Testis (tissue), 3 donors: ENCODE measurements around the gene TMEM239. TPM values are rescaled to one million over a fixed set of nuclear protein-coding genes. Genes with fewer than 3 reads are reported as not detected.

Experiments used
- DNase-seq: peaks from one replicate; pipeline ENCODE4 v3.0.0-alpha.2; 2019
- H3K27ac ChIP-seq, 2 donors: fragments of 200-600 bp; sonication (generic); one replicate each; pipeline ENCODE4 v1.5.1; 2019
- H3K27me3 ChIP-seq: fragments of 200-600 bp; sonication (generic); one replicate; pipeline ENCODE4 v1.5.1; 2019
- H3K36me3 ChIP-seq: fragments of 200-600 bp; sonication (generic); one replicate; pipeline ENCODE4 v1.5.1; 2017; ENCODE audit warnings: low read depth; ENCODE audit errors: missing control alignments
- H3K4me1 ChIP-seq: fragments of 200-600 bp; sonication (generic); one replicate; pipeline ENCODE4 v1.5.1; 2019
- H3K4me3 ChIP-seq, 2 donors: fragments of 200-600 bp; sonication (generic); one replicate each; pipeline ENCODE4 v1.5.1; 2017 to 2019
- H3K9me3 ChIP-seq: fragments of 200-600 bp; sonication (generic); one replicate; pipeline ENCODE4 v1.5.1; 2017
- CTCF ChIP-seq, 3 experiments: fragments of 450-650 bp in 2 of 3; fragments of 200-600 bp in 1 of 3; sonication (generic) in 1 of 3; IDR thresholded peaks; one replicate each; pipeline ENCODE4 v1.5.1; 2016 to 2019; ENCODE audit warnings: antibody characterized with exemption in 3 of 3, mild to moderate bottlenecking in 2 of 3, moderate library complexity in 1 of 3
- POLR2A ChIP-seq: fragments of 450-650 bp; IDR thresholded peaks from one replicate; pipeline ENCODE4 v1.6.1; 2017; ENCODE audit warnings: antibody characterized with exemption, mild to moderate bottlenecking, moderate library complexity
- WGBS, 2 donors: methylation state at CpG; one replicate each; pipeline ENCODE4 v1.1.5; 2018; 5-methylcytosine and 5-hydroxymethylcytosine counted together
- intact Hi-C: fragments of 100-400 bp; cut with DNase I; formaldehyde crosslinking; loops from one replicate; pipeline ENCODE4 v1.15.1; 2023; ENCODE audit warnings: low total_unique reads
- polyA plus RNA-seq: library from polyadenylated mRNA; stranded (reverse); fragments of 350-450 nt; fragmentation: Illumina TruSeq; extraction: RNeasy Lipid Tissue Mini Kit (QIAGEN cat#74804); gene quantifications from one replicate; pipeline ENCODE4 v1.2.3, GENCODE V29; 2014; ENCODE audit warnings: low read depth, low replicate concordance; ENCODE audit not compliant: insufficient read depth
- total RNA-seq, 2 donors: library from RNA; depleted of rRNA; stranded (reverse); fragments of >200 nt; gene quantifications; one replicate each; pipeline ENCODE4 v1.2.3, GENCODE V29; 2016

TMEM239 gene
- total and polyA plus RNA-seq, 3 donors from 2014 or later: 39.0 to 133 (median 77.3) TPM

- H3K27me3 ChIP-seq: no peaks in the 10 kb centered on the region
- peaks cover 14% of the 10 kb centered on the region for H3K4me1 ChIP-seq
- DNase-seq: no peak
- H3K36me3 ChIP-seq: no peaks in the 10 kb centered on the region
- H3K27ac ChIP-seq: no peak overlapping the region
- TF ChIP-seq CTCF (IDR thresholded peaks at IDR 0.05) (no peak), POLR2A (no peak)
- H3K4me3 ChIP-seq: no peak overlapping the region
- no peaks in the 10 kb centered on the region for H3K9me3 ChIP-seq
- 94 to 97% methylated on average over 18 to 19 of the region's 19 CpGs for WGBS, 2 donors
- intact Hi-C loops: no loop called here
Measured at GRCh38 chr20:2838170-2838797, 22.1 kb downstream of the TMEM239 start.

DNA sequence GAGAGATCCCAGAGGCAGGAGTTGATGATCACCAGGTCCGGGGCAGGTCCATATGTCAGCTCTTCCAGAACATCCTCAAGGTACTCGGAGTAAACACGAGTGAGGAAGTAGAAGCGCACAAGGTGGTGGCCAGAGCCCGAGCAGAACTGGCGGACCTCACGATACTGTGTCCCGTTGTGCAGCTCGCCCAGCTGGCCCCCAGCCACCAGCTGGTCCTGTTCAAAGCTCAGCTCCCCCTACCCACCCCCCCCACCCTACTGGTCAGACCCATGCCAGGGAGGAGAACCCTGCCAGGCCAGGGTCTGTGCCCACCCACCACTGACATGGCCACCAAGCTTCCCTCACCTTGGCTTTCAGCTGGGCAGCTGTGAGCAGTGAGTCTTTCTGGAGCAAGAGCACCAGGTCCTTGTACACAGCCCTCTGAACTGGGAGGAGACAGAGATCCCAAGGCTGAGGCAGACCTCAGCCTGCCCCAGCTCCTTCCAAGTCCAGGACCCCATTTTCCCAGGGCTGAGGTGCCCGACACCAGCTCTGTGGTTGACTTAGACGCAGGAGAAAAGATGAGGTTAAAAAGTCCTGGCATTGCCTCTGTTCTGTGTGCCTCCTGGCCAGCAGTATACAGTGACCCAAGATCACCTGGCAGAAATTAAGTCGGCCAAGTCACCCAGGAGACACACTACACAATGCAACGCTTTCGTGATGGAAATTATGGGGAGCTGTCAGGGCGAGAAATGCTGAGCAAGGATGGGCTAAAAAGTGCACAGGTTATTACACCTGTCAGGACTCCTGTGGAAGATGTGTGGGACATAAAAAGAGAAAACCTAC is 22.9 kb downstream of the TMEM239 start:
- intact Hi-C loops: no loop called here

DNA sequence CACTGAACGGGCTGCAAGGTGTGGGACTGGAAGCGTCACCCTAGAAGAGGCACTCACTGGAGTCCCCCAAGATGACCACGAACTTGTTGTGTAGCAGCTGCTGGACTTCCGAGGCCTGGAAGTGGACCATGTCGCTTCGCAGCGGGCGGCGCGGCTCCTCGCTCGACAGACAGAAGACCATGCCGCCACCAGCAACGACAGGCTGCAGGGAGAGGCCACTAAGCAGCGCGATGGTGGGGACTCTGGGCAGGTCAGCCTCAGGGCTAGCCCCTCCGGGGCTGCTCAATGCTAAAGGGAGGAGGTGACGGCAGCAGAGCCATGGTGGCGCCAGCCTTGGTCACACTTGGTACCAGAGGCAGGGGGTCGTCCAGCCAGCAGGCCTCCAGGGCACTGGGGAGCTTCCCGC is 23.6 kb downstream of the TMEM239 start:
- no peak for TF ChIP-seq POLR2A
- peak overlapping the region; percentile 89 to 93 for H3K4me3 ChIP-seq
- no peaks in the 10 kb centered on the region for H3K36me3 ChIP-seq
- H3K27me3 ChIP-seq: no peaks in the 10 kb centered on the region
- WGBS, 2 donors: 54 to 78% methylated on average over 15 to 20 of the region's 21 CpGs
- no peak for DNase-seq
- no peak overlapping the region for H3K27ac ChIP-seq
- intact Hi-C loops: no loop called here
- no peaks in the 10 kb centered on the region for H3K9me3 ChIP-seq
- peaks cover 14% of the 10 kb centered on the region for H3K4me1 ChIP-seq

More for the DNA sequence above, 22.9 kb downstream of the TMEM239 start:
- Histone ChIP-seq H3K36me3 (no peaks in the 10 kb centered on the region), H3K27me3 (no peaks in the 10 kb centered on the region), H3K4me1 (peaks cover 14% of the 10 kb centered on the region), H3K27ac (no peak overlapping the region), H3K4me3 (no peak overlapping the region), H3K9me3 (no peaks in the 10 kb centered on the region)
- 81 to 86% methylated on average over 14 to 15 of the region's 15 CpGs for WGBS, 2 donors
- no peak for DNase-seq
- TF ChIP-seq CTCF (IDR thresholded peaks at IDR 0.05): no peak
- TF ChIP-seq POLR2A: no peak

DNA sequence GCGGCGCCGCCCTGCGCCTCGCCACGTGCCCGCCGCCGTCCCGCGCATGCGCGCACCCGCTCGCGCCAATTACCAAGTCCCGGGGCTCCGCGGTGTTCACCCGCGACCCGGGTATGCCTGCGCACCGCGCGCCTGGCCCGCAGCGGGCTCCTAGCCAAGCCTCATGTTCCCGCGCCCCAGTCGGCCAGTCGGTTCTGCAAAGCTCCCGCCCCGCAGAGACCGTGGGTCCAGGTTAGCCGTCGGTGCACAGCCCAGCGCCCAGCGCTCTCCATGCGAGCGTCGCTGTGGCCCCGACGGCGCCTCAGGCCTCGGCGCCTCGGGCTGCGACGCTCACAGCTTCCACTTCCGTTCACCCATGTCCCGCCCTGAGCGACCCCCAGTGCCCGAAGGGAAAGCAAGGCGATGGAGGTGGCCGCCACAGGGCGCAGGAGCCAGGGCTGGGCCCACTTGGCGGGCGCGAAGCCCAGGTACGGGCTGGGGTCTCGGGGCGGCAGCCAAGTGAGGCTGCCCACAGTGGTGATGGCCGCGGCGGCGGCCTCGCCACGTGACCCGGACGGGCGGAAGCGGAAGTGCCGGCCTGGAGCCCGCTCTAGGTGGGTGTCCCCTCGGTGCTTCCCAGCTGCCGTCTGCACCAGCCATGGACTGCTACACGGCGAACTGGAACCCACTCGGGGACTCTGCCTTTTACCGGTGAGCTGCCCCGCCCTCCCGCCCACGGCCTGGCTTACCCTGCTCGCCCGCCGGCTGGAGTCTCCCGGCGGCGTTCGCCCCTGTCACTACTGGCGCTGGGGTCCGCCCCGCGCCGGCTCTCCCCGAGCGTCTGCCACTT is 24.2 kb downstream of the TMEM239 start, which contains the start of the genes PCED1A and VPS16:
Gene PCED1A (minus strand): TSS at position 518 of the 829 bp plus-strand sequence. CDS start 743 bp downstream, outside the sequence.
Gene VPS16 (plus strand): TSS at position 608 of the 829 bp plus-strand sequence. CDS start 30 bp downstream, at position 638.
- peak within 1 kb of the TSS; percentile 89 to 93 for H3K4me3 ChIP-seq
- H3K27me3 ChIP-seq: no peaks in the 10 kb centered on the region
- DNase-seq: peak; percentile 92
- TF ChIP-seq POLR2A (no peak), CTCF (IDR thresholded peaks at IDR 0.05) (no peak)
- 2% methylated on average over 78 of the region's 98 CpGs; no CpG with 5 or more reads in 1 of the 2 donors for WGBS, 2 donors
- no peaks in the 10 kb centered on the region for H3K36me3 ChIP-seq
- no peaks in the 10 kb centered on the region for H3K9me3 ChIP-seq
- peaks cover 14% of the 10 kb centered on the region for H3K4me1 ChIP-seq
- H3K27ac ChIP-seq: peak within 1 kb of the TSS; percentile 88 to 93
- intact Hi-C loops: no loop called here
